ENCODE results near the gene TMED10.

TMED10 gene

GRCh38 chr14:75176142-75176820 lies at the start of gene TMED10:
Gene TMED10 (minus strand): TSS chr14:75176612. CDS start chr14:75176579, 33 bp downstream.
- DNase-seq (ENCODE audit: low read depth in 2 of 2) = peak; percentile 75 to 83

- DNase-seq (ENCODE audit: low read depth in 2 of 2) = no peak
Measured at GRCh38 chr14:75224561-75224960, 48.1 kb upstream of the TMED10 start.

GRCh38 chr14:75223664-75224154 lies 47.3 kb upstream of the TMED10 start:
- DNase-seq (ENCODE audit: low read depth in 2 of 2) = no peak

- DNase-seq (ENCODE audit: low read depth in 2 of 2) = no peak
Measured at GRCh38 chr14:75222208-75222701, 45.8 kb upstream of the TMED10 start.

- DNase-seq (ENCODE audit: low read depth in 2 of 2) = no peak
Measured at GRCh38 chr14:75221797-75222196, 45.4 kb upstream of the TMED10 start.

- DNase-seq (ENCODE audit: low read depth in 2 of 2) = no peak
Measured at GRCh38 chr14:75220156-75220555, 43.7 kb upstream of the TMED10 start.

GRCh38 chr14:75217508-75218206 lies 41.2 kb upstream of the TMED10 start:
- no peak for DNase-seq (ENCODE audit: low read depth in 2 of 2)

- DNase-seq (ENCODE audit: low read depth in 2 of 2) = no peak
Measured at GRCh38 chr14:75216427-75217006, 40.1 kb upstream of the TMED10 start.

GRCh38 chr14:75215520-75215919 lies 39.1 kb upstream of the TMED10 start:
- DNase-seq (ENCODE audit: low read depth in 2 of 2) = no peak

- DNase-seq (ENCODE audit: low read depth in 2 of 2) = no peak
Measured at GRCh38 chr14:75214558-75214957, 38.1 kb upstream of the TMED10 start.

GRCh38 chr14:75213172-75213571 lies 36.8 kb upstream of the TMED10 start:
- no peak for DNase-seq (ENCODE audit: low read depth in 2 of 2)

- no peak for DNase-seq (ENCODE audit: low read depth in 2 of 2)
Measured at GRCh38 chr14:75208843-75209242, 32.4 kb upstream of the TMED10 start.

GRCh38 chr14:75206190-75206589 lies 29.8 kb upstream of the TMED10 start:
- no peak for DNase-seq (ENCODE audit: low read depth in 2 of 2)

GRCh38 chr14:75205591-75205990 lies 29.2 kb upstream of the TMED10 start:
- DNase-seq (ENCODE audit: low read depth in 2 of 2) = no peak

GRCh38 chr14:75204116-75204515 lies 27.7 kb upstream of the TMED10 start:
- DNase-seq (ENCODE audit: low read depth in 2 of 2) = no peak

- no peak for DNase-seq (ENCODE audit: low read depth in 2 of 2)
Measured at GRCh38 chr14:75202657-75203056, 26.2 kb upstream of the TMED10 start.

- DNase-seq (ENCODE audit: low read depth in 2 of 2) = no peak
Measured at GRCh38 chr14:75201087-75201486, 24.7 kb upstream of the TMED10 start.

- DNase-seq (ENCODE audit: low read depth in 2 of 2) = no peak
Measured at GRCh38 chr14:75200451-75200850, 24.0 kb upstream of the TMED10 start.

GRCh38 chr14:75198291-75198933 lies 22.0 kb upstream of the TMED10 start:
- DNase-seq (ENCODE audit: low read depth in 2 of 2) = no peak

- DNase-seq (ENCODE audit: low read depth in 2 of 2) = no peak
Measured at GRCh38 chr14:75197338-75197737, 20.9 kb upstream of the TMED10 start.

GRCh38 chr14:75196468-75196867 lies 20.1 kb upstream of the TMED10 start:
- DNase-seq (ENCODE audit: low read depth in 2 of 2) = no peak

- DNase-seq (ENCODE audit: low read depth in 2 of 2) = no peak
Measured at GRCh38 chr14:75196064-75196463, 19.7 kb upstream of the TMED10 start.

Measured in stimulated activated CD8-positive, alpha-beta memory T cell treated with anti-CD3 and anti-CD28 coated beads, Interleukin-15, amount 100 ng/mL, for 4 hours (primary cell).